ENCODE measurements around the gene CHID1. TPM values are rescaled to one million over a fixed set of nuclear protein-coding genes. Genes with fewer than 3 reads are reported as not detected.

The CHID1 gene
- total RNA-seq, 1 donor from 2014 or later, result 72.9 TPM

GRCh38 chr11:927871-928270, 17.3 kb upstream of the CHID1 start:
- Histone ChIP-seq H3K4me1 (peaks cover 66% of the 10 kb centered on the region), H3K27ac (no peak overlapping the region), H3K4me3 (no peak overlapping the region), H3K9me3 (no peaks in the 10 kb centered on the region), H3K27me3 (no peaks in the 10 kb centered on the region), H3K36me3 (no peaks in the 10 kb centered on the region)
- DNase-seq (ENCODE audit: extremely low spot score in 2 of 2), result no peak
- intact Hi-C loops (cut with DNase I), result no loop called here
- TF ChIP-seq POLR2A (IDR thresholded peaks at IDR 0.05) (no peak), POLR2AphosphoS5 (IDR thresholded peaks at IDR 0.05; ENCODE audit: insufficient read depth in 1 of 2, low read depth in 1 of 2) (no peak), CTCF (IDR thresholded peaks at IDR 0.05) (no peak)

- peak overlapping the region; percentile 84 to 100 for H3K4me3 ChIP-seq
- no peak for DNase-seq (ENCODE audit: extremely low spot score in 2 of 2)
- H3K4me1 ChIP-seq, result peaks cover 53% of the 10 kb centered on the region
- TF ChIP-seq CTCF (IDR thresholded peaks at IDR 0.05) (no peak), POLR2A (IDR thresholded peaks at IDR 0.05) (no peak), POLR2AphosphoS5 (IDR thresholded peaks at IDR 0.05; ENCODE audit: insufficient read depth in 1 of 2, low read depth in 1 of 2) (no peak)
- no peaks in the 10 kb centered on the region for H3K27me3 ChIP-seq
- intact Hi-C loops (cut with DNase I), result no loop called here
- no peaks in the 10 kb centered on the region for H3K36me3 ChIP-seq
- H3K9me3 ChIP-seq, result no peaks in the 10 kb centered on the region
- H3K27ac ChIP-seq, result peak overlapping the region; percentile 93
These were observed 15.8 kb upstream of the CHID1 start for GRCh38 chr11:926341-926916.

- H3K27me3 ChIP-seq, result no peaks in the 10 kb centered on the region
- intact Hi-C loops (cut with DNase I), result no loop called here
- H3K27ac ChIP-seq, result peak within 1 kb of the TSS; percentile 93
- no peaks in the 10 kb centered on the region for H3K36me3 ChIP-seq
- peak within 1 kb of the TSS; percentile 84 to 100 for H3K4me3 ChIP-seq
- DNase-seq (ENCODE audit: extremely low spot score in 2 of 2), result no peak
- H3K4me1 ChIP-seq, result peaks cover 46% of the 10 kb centered on the region
- TF ChIP-seq POLR2AphosphoS5 (IDR thresholded peaks at IDR 0.05; ENCODE audit: insufficient read depth in 1 of 2, low read depth in 1 of 2) (peak in 1 of 2 donors; percentile 3), POLR2A (IDR thresholded peaks at IDR 0.05) (peak in 1 of 2 donors; percentile 64), CTCF (IDR thresholded peaks at IDR 0.05) (peak; percentile 41 to 96 (median 67))
- H3K9me3 ChIP-seq, result no peaks in the 10 kb centered on the region
These were observed 15.1 kb upstream of the CHID1 start, which contains the start of gene AP2A2 for GRCh38 chr11:925496-926301. TSS of gene AP2A2 (plus strand) at chr11:925870. CDS start at chr11:926022, 152 bp downstream.

GRCh38 chr11:925158-925495, 14.5 kb upstream of the CHID1 start:
- peaks cover 40% of the 10 kb centered on the region for H3K4me1 ChIP-seq
- no peak for DNase-seq (ENCODE audit: extremely low spot score in 2 of 2)
- intact Hi-C loops (cut with DNase I), result no loop called here

More at GRCh38 chr11:925158-925495, 14.5 kb upstream of the CHID1 start:
- Histone ChIP-seq H3K4me3 (peak overlapping the region; percentile 84 to 100), H3K27me3 (no peaks in the 10 kb centered on the region), H3K9me3 (no peaks in the 10 kb centered on the region), H3K36me3 (no peaks in the 10 kb centered on the region), H3K27ac (peak overlapping the region; percentile 93)
- TF ChIP-seq POLR2A (IDR thresholded peaks at IDR 0.05) (no peak), CTCF (IDR thresholded peaks at IDR 0.05) (no peak), POLR2AphosphoS5 (IDR thresholded peaks at IDR 0.05; ENCODE audit: insufficient read depth in 1 of 2, low read depth in 1 of 2) (no peak)
